BLaER1 (cell line): ENCODE data around the gene KCNJ9.

Experiments used
- H3K27ac ChIP-seq: shearing (Covaris generic); formaldehyde crosslinking; 2 replicates; pipeline ENCODE4 v1.8.1; 2022
- H3K27me3 ChIP-seq: shearing (Covaris generic); formaldehyde crosslinking; 2 replicates; pipeline ENCODE4 v1.8.1; 2022
- H3K36me3 ChIP-seq: shearing (Covaris generic); formaldehyde crosslinking; 2 replicates; pipeline ENCODE4 v1.8.1; 2022
- H3K4me1 ChIP-seq: shearing (Covaris generic); formaldehyde crosslinking; 2 replicates; pipeline ENCODE4 v1.8.1; 2022
- H3K4me2 ChIP-seq: shearing (Covaris generic); formaldehyde crosslinking; 2 replicates; pipeline ENCODE4 v1.8.1; 2022
- H3K4me3 ChIP-seq: shearing (Covaris generic); formaldehyde crosslinking; 2 replicates; pipeline ENCODE4 v1.8.1; 2022
- H3K9ac ChIP-seq: shearing (Covaris generic); formaldehyde crosslinking; 2 replicates; pipeline ENCODE4 v1.8.1; 2022
- H3K9me3 ChIP-seq: shearing (Covaris generic); formaldehyde crosslinking; 2 replicates; pipeline ENCODE4 v1.8.1; 2022
- H4K20me1 ChIP-seq: shearing (Covaris generic); formaldehyde crosslinking; 2 replicates; pipeline ENCODE4 v1.8.1; 2022
- Cebpa-rat ChIP-seq: shearing (Covaris generic); IDR thresholded peaks from 2 replicates; pipeline ENCODE4 v1.8.1; 2022

Gene KCNJ9

GRCh38 chr1:160113407-160113806 lies 32.1 kb downstream of the KCNJ9 start:
- Histone ChIP-seq H3K4me1 (peaks cover 70% of the 10 kb centered on the region), H3K36me3 (no peaks in the 10 kb centered on the region), H3K4me2 (peak overlapping the region; percentile 70), H3K27ac (no peak overlapping the region), H3K27me3 (no peaks in the 10 kb centered on the region), H4K20me1 (no peaks in the 10 kb centered on the region), H3K4me3 (no peak overlapping the region), H3K9me3 (no peaks in the 10 kb centered on the region), H3K9ac (no peak overlapping the region)
- TF ChIP-seq Cebpa-rat: no peak

- TF ChIP-seq Cebpa-rat: no peak
- no peak overlapping the region for H3K9ac ChIP-seq
- no peaks in the 10 kb centered on the region for H3K36me3 ChIP-seq
- H3K4me1 ChIP-seq: peaks cover 65% of the 10 kb centered on the region
- peak overlapping the region; percentile 24; the same call in 1 of the 2 replicates for H3K4me2 ChIP-seq
- H3K27me3 ChIP-seq: no peaks in the 10 kb centered on the region
- no peak overlapping the region for H3K27ac ChIP-seq
- no peaks in the 10 kb centered on the region for H4K20me1 ChIP-seq
- no peak overlapping the region for H3K4me3 ChIP-seq
- no peaks in the 10 kb centered on the region for H3K9me3 ChIP-seq
These were observed 32.7 kb downstream of the KCNJ9 start for GRCh38 chr1:160114085-160114484.

GRCh38 chr1:160115545-160116282 lies 34.4 kb downstream of the KCNJ9 start, which contains the start of gene ATP1A2:
Gene ATP1A2, plus strand, starts transcription at chr1:160115759. Its CDS starts 103 bp downstream, at chr1:160115862.
- no peak for TF ChIP-seq Cebpa-rat
- H3K9me3 ChIP-seq: no peaks in the 10 kb centered on the region
- H3K9ac ChIP-seq: no peak within 1 kb of the TSS
- peak within 1 kb of the TSS; percentile 18; the same call in 1 of the 2 replicates for H3K27ac ChIP-seq
- no peaks in the 10 kb centered on the region for H3K36me3 ChIP-seq
- peak within 1 kb of the TSS; percentile 43 for H3K4me2 ChIP-seq
- H3K27me3 ChIP-seq: no peaks in the 10 kb centered on the region
- H4K20me1 ChIP-seq: no peaks in the 10 kb centered on the region
- peaks cover 53% of the 10 kb centered on the region for H3K4me1 ChIP-seq
- H3K4me3 ChIP-seq: no peak within 1 kb of the TSS

- H3K27ac ChIP-seq: no peak overlapping the region
- H4K20me1 ChIP-seq: no peaks in the 10 kb centered on the region
- no peaks in the 10 kb centered on the region for H3K27me3 ChIP-seq
- no peaks in the 10 kb centered on the region for H3K9me3 ChIP-seq
- no peak overlapping the region for H3K4me3 ChIP-seq
- H3K36me3 ChIP-seq: no peaks in the 10 kb centered on the region
- no peak overlapping the region for H3K4me2 ChIP-seq
- no peak for TF ChIP-seq Cebpa-rat
- H3K9ac ChIP-seq: no peak overlapping the region
- H3K4me1 ChIP-seq: peaks cover 45% of the 10 kb centered on the region
These were observed 35.2 kb downstream of the KCNJ9 start for GRCh38 chr1:160116283-160117147.

GRCh38 chr1:160117300-160117699 lies 36.0 kb downstream of the KCNJ9 start:
- no peak overlapping the region for H3K27ac ChIP-seq
- H3K4me3 ChIP-seq: no peak overlapping the region
- no peaks in the 10 kb centered on the region for H3K27me3 ChIP-seq
- H3K9me3 ChIP-seq: no peaks in the 10 kb centered on the region
- no peak overlapping the region for H3K9ac ChIP-seq
- peaks cover 38% of the 10 kb centered on the region for H3K4me1 ChIP-seq
- H3K36me3 ChIP-seq: no peaks in the 10 kb centered on the region
- no peak for TF ChIP-seq Cebpa-rat
- no peak overlapping the region for H3K4me2 ChIP-seq
- H4K20me1 ChIP-seq: no peaks in the 10 kb centered on the region

GRCh38 chr1:160117709-160118183 lies 36.4 kb downstream of the KCNJ9 start:
- H3K4me1 ChIP-seq: peaks cover 33% of the 10 kb centered on the region
- H3K27ac ChIP-seq: no peak overlapping the region
- no peaks in the 10 kb centered on the region for H4K20me1 ChIP-seq
- H3K27me3 ChIP-seq: no peaks in the 10 kb centered on the region
- H3K9me3 ChIP-seq: no peaks in the 10 kb centered on the region
- no peak overlapping the region for H3K4me2 ChIP-seq
- no peak overlapping the region for H3K4me3 ChIP-seq
- TF ChIP-seq Cebpa-rat: no peak
- H3K9ac ChIP-seq: no peak overlapping the region
- no peaks in the 10 kb centered on the region for H3K36me3 ChIP-seq

DNA sequence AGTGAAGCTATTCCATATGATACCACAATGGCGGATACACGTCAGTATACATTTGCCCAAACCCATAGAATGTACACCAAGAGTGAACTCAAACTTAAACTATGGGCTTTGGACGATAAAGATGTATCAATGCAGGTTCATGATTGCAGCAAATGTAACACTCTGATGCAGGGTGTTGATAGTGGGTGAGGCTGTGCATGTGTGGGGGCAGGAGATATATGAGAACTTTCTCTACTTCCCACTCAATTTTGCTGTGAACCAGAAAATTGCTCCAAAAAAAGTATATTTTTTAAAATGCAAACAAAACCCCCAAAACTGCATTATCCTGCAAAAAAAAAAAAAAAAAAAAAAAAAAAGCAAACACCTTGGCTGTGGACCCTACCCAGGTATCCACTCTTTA lies 37.6 kb downstream of the KCNJ9 start:
- no peak overlapping the region; the same call in 1 of the 2 replicates for H3K4me2 ChIP-seq
- no peaks in the 10 kb centered on the region for H3K9me3 ChIP-seq
- H3K4me1 ChIP-seq: peaks cover 21% of the 10 kb centered on the region
- no peak for TF ChIP-seq Cebpa-rat
- no peak overlapping the region for H3K4me3 ChIP-seq
- no peaks in the 10 kb centered on the region for H4K20me1 ChIP-seq
- H3K9ac ChIP-seq: no peak overlapping the region
- no peak overlapping the region for H3K27ac ChIP-seq
- H3K27me3 ChIP-seq: no peaks in the 10 kb centered on the region
- H3K36me3 ChIP-seq: no peaks in the 10 kb centered on the region

DNA sequence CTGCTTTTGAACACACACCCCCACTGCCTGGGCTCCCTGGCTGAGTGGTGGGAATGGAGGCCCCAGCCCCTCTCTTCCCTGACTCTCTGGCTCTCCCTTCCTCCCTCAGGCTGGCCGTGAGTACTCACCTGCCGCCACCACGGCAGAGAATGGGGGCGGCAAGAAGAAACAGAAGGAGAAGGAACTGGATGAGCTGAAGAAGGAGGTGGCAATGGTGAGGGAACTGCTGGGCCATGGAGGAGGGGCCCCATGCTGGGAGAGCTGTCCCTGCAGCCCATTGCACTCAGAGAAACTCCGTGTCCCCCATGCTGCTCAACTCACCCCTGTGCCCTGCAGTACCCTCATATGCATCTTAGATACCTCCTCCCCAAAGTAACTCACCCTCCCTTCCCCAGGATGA lies 39.5 kb downstream of the KCNJ9 start:
- no peaks in the 10 kb centered on the region for H3K27me3 ChIP-seq
- no peak for TF ChIP-seq Cebpa-rat
- no peak overlapping the region for H3K27ac ChIP-seq
- H3K4me2 ChIP-seq: no peak overlapping the region
- H3K9ac ChIP-seq: no peak overlapping the region
- H3K4me3 ChIP-seq: no peak overlapping the region
- no peaks in the 10 kb centered on the region for H3K36me3 ChIP-seq
- H3K9me3 ChIP-seq: no peaks in the 10 kb centered on the region
- H3K4me1 ChIP-seq: peaks cover 9% of the 10 kb centered on the region
- no peaks in the 10 kb centered on the region for H4K20me1 ChIP-seq

- Histone ChIP-seq H3K4me2 (no peak overlapping the region), H3K27ac (no peak overlapping the region), H3K9ac (no peak overlapping the region), H3K36me3 (no peaks in the 10 kb centered on the region), H4K20me1 (no peaks in the 10 kb centered on the region), H3K27me3 (no peaks in the 10 kb centered on the region), H3K4me1 (0 out of 2 replicates have a peak, but pooled peaks cover 6% of the 10 kb centered on the region), H3K9me3 (no peaks in the 10 kb centered on the region), H3K4me3 (no peak overlapping the region)
- TF ChIP-seq Cebpa-rat: no peak
These were observed 40.0 kb downstream of the KCNJ9 start for GRCh38 chr1:160121388-160121787.

- no peak for TF ChIP-seq Cebpa-rat
- Histone ChIP-seq H3K9me3 (no peaks in the 10 kb centered on the region), H3K36me3 (no peaks in the 10 kb centered on the region), H3K9ac (no peak overlapping the region), H4K20me1 (no peaks in the 10 kb centered on the region), H3K27me3 (no peaks in the 10 kb centered on the region), H3K4me3 (no peak overlapping the region), H3K4me1 (0 out of 2 replicates have a peak, but pooled peaks cover 6% of the 10 kb centered on the region), H3K4me2 (no peak overlapping the region), H3K27ac (no peak overlapping the region)
These were observed 41.7 kb downstream of the KCNJ9 start for GRCh38 chr1:160122978-160123495.
